Thoracic aorta (tissue), 2 donors: ENCODE results near the gene BMAL1. TPM values are rescaled to one million over a fixed set of nuclear protein-coding genes. Genes with fewer than 3 reads are reported as not detected.

Experiments used
- ATAC-seq: fragments of 150-250 bp; one replicate; pipeline ENCODE4 v1.8.0; 2017; ENCODE audit warnings: low read depth; ENCODE audit not compliant: insufficient number of reproducible peaks, low FRiP score
- DNase-seq: peaks from one replicate; pipeline ENCODE4 v3.0.0-alpha.2; 2020; ENCODE audit warnings: low spot score
- H3K27ac ChIP-seq, 2 donors: fragments of 200-600 bp; sonication (generic); 1 replicate in 1 of 2; 2 replicates in 1 of 2; pipeline ENCODE4 v1.5.1; 2016; ENCODE audit warnings: mild to moderate bottlenecking in 2 of 2, moderate library complexity in 2 of 2
- H3K27me3 ChIP-seq: fragments of 200-600 bp; sonication (generic); replicated peaks from 2 replicates; pipeline ENCODE4 v1.6.0; 2016; ENCODE audit warnings: mild to moderate bottlenecking; ENCODE audit not compliant: insufficient read depth
- H3K36me3 ChIP-seq: fragments of 200-600 bp; sonication (generic); one replicate; pipeline ENCODE4 v1.5.1; 2016
- H3K4me1 ChIP-seq, 2 donors: fragments of 200-600 bp; sonication (generic); 1 replicate in 1 of 2; 2 replicates in 1 of 2; pipeline versions ENCODE4 v1.5.1 to v1.6.0; 2016; ENCODE audit warnings: low read depth in 2 of 2, mild to moderate bottlenecking in 1 of 2; ENCODE audit not compliant: control insufficient read depth in 1 of 2
- H3K4me3 ChIP-seq: fragments of 200-600 bp; sonication (generic); 2 replicates; pipeline ENCODE4 v1.5.1; 2016; ENCODE audit warnings: mild to moderate bottlenecking
- H3K9me3 ChIP-seq: fragments of 200-600 bp; sonication (generic); 2 replicates; pipeline ENCODE4 v1.5.1; 2016
- total RNA-seq, 2 donors: library from RNA; depleted of rRNA; stranded (reverse); fragments of >200 nt; gene quantifications; one replicate each; pipeline versions ENCODE4 v1.1.0 to v1.2.3, GENCODE V29; 2016
- TF ChIP-seq, protein P1 (sequence below): fragments of 200-600 bp; sonication (generic); IDR thresholded peaks from one replicate; pipeline ENCODE4 v1.5.1; 2019; ENCODE audit warnings: antibody characterized with exemption

BMAL1 gene
- total RNA-seq, result 10 to 100 TPM; 21.8 to 40.8 TPM

- TF ChIP-seq, protein P1, sequence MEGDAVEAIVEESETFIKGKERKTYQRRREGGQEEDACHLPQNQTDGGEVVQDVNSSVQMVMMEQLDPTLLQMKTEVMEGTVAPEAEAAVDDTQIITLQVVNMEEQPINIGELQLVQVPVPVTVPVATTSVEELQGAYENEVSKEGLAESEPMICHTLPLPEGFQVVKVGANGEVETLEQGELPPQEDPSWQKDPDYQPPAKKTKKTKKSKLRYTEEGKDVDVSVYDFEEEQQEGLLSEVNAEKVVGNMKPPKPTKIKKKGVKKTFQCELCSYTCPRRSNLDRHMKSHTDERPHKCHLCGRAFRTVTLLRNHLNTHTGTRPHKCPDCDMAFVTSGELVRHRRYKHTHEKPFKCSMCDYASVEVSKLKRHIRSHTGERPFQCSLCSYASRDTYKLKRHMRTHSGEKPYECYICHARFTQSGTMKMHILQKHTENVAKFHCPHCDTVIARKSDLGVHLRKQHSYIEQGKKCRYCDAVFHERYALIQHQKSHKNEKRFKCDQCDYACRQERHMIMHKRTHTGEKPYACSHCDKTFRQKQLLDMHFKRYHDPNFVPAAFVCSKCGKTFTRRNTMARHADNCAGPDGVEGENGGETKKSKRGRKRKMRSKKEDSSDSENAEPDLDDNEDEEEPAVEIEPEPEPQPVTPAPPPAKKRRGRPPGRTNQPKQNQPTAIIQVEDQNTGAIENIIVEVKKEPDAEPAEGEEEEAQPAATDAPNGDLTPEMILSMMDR, result no peak
- H3K27me3 ChIP-seq, result no peaks in the 10 kb centered on the region
- peaks cover 4 to 24% of the 10 kb centered on the region in 2 donors for H3K4me1 ChIP-seq
- no peak for DNase-seq
- ATAC-seq, result peak; percentile 85
- peak within 1 kb of the TSS; percentile 98 for H3K4me3 ChIP-seq
- no peaks in the 10 kb centered on the region for H3K9me3 ChIP-seq
- H3K36me3 ChIP-seq, result no peaks in the 10 kb centered on the region
- peak within 1 kb of the TSS; percentile 86 to 93 for H3K27ac ChIP-seq
These were observed at the start of gene BMAL1 for GRCh38 chr11:13277768-13278608. Gene BMAL1, plus strand, starts transcription at chr11:13277790. Its CDS starts 76,519 bp downstream, at chr11:13354309.

DNA sequence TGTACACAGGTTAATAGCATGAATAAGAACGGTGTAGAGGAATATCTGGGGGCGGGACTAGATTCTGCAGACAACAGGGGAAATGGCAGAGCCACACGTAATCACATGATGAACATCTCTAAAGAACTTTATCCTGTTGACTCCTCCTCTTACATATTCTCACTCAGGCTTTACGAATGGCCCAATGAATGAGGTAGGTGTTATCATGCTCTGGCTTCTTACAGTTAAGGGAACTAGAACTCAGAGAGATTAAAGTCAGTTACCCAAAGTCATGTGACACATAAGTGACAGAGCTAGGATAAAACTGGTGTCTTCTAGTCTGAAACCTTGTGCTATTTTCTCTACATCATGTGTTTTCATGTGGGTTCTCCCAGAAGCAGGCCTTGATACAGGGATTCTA lies 49.0 kb upstream of the BMAL1 start:
- Histone ChIP-seq H3K4me3 (no peak overlapping the region), H3K27ac (no peak overlapping the region), H3K4me1 (peaks cover 8 to 14% of the 10 kb centered on the region in 2 donors), H3K27me3 (no peaks in the 10 kb centered on the region), H3K36me3 (no peaks in the 10 kb centered on the region), H3K9me3 (no peaks in the 10 kb centered on the region)
- TF ChIP-seq, protein P1, result no peak
- DNase-seq, result no peak
- ATAC-seq, result no peak

DNA sequence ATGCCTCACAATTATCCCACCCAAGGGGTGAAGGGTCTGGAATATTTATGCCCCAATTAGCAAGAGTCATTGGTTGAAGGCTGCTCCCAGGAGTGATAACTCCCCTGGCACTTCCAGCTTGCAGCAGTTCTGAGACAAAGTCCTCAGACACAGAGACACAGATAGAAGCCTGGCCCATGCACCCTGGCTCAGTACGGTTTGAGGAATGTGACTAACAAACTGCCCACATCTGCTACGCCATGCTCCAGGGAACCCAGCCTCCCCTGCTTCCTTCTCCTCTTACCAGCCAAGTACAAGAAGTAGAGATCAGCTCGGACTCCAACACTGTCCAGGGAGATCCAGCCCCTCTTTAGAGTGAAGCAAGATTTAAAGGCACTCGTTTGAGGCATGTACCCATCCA lies 48.5 kb upstream of the BMAL1 start:
- no peak overlapping the region for H3K4me3 ChIP-seq
- no peaks in the 10 kb centered on the region for H3K27me3 ChIP-seq
- TF ChIP-seq, protein P1, result no peak
- H3K4me1 ChIP-seq, result peaks cover 8 to 14% of the 10 kb centered on the region in 2 donors
- ATAC-seq (no peak), DNase-seq (no peak)
- no peaks in the 10 kb centered on the region for H3K9me3 ChIP-seq
- H3K27ac ChIP-seq, result no peak overlapping the region
- H3K36me3 ChIP-seq, result no peaks in the 10 kb centered on the region

GRCh38 chr11:13229711-13230318 lies 47.8 kb upstream of the BMAL1 start:
- Histone ChIP-seq H3K4me3 (no peak overlapping the region), H3K4me1 (peaks cover 8 to 14% of the 10 kb centered on the region in 2 donors), H3K9me3 (no peaks in the 10 kb centered on the region), H3K36me3 (no peaks in the 10 kb centered on the region), H3K27me3 (no peaks in the 10 kb centered on the region), H3K27ac (no peak overlapping the region)
- DNase-seq (no peak), ATAC-seq (no peak)
- TF ChIP-seq, protein P1, result no peak

DNA sequence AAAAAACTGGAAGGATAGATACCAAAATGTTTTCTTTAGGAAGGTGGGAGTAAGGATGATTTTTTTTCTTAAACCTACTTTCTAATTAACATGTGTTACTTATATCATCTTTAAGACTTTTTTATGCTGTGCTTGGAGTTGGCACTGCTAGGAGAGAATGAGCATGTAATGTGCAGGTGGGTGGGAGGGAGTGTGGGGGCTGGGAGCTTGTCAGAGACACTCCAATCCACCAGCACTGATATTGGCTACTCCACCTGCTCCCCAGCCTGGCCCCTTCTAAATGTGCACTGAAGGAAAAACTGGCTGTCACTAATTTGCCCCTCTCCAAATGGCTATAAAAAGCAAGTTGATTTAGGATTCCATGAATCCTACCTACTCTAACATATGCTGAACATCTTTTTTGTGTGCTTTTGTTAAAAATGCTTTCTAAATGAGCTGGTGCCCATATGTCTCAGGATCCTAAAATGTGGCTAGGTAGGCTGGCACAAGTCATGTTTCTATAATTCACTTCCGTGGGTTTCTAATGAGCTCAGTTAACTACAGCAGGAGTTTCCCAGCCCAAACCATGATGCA lies 44.3 kb upstream of the BMAL1 start:
- H3K36me3 ChIP-seq, result no peaks in the 10 kb centered on the region
- ATAC-seq (no peak), DNase-seq (no peak)
- no peaks in the 10 kb centered on the region for H3K27me3 ChIP-seq
- no peak overlapping the region for H3K4me3 ChIP-seq
- H3K4me1 ChIP-seq, result peaks cover 8 to 14% of the 10 kb centered on the region in 2 donors
- TF ChIP-seq, protein P1, result no peak
- H3K27ac ChIP-seq, result no peak overlapping the region
- H3K9me3 ChIP-seq, result no peaks in the 10 kb centered on the region
